ENCODE measurements around the gene FARS2. TPM values are rescaled to one million over a fixed set of nuclear protein-coding genes. Genes with fewer than 3 reads are reported as not detected.

The FARS2 gene
- total and polyA plus RNA-seq, 4 donors, result 9.2 to 31.4 (median 19.4) TPM

DNA sequence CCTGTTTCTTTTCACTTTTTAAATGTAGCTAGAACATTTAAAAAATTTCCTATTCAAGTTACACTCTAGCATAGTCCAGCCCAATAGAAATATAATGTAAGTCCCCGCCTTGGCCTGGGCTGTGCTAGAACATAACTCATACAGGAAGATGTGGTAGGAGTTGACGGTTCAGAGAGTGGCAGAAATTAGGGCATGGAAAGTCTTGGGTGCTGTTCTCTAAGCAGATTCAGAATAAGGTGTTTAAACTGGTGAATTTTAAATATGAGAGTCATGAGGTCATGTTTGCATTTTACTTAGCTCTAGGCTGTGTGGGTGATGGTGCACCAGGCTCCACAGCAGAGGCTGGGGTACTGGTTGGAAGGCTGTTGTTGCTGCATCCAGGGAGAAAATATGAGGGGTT lies 256.5 kb downstream of the FARS2 start:
- Histone ChIP-seq H3K9me3 (ENCODE audit: control insufficient read depth in 4 of 4, insufficient read depth in 3 of 4, low read length in 3 of 4) (no peaks in the 10 kb centered on the region), H3K9ac (ENCODE audit: insufficient read depth in 1 of 2, low read length in 2 of 2) (no peak overlapping the region), H3K4me1 (ENCODE audit: control insufficient read depth in 5 of 5, insufficient read depth in 5 of 5, low read length in 5 of 5) (peaks cover 0 to 7% (median 0%) of the 10 kb centered on the region in 5 donors), H3K4me3 (no peak overlapping the region), H3K27me3 (ENCODE audit: control insufficient read depth in 3 of 3, insufficient read depth in 3 of 3, low read length in 2 of 3) (no peaks in the 10 kb centered on the region), H3K36me3 (ENCODE audit: control insufficient read depth in 4 of 4, insufficient read depth in 4 of 4, low read length in 4 of 4) (no peaks in the 10 kb centered on the region), H3K27ac (ENCODE audit: low read depth in 1 of 2, low read length in 1 of 2) (no peak overlapping the region)
- no peak for DNase-seq
- no peak for ATAC-seq (ENCODE audit: insufficient read depth, low FRiP score)
- TF ChIP-seq CTCF (IDR thresholded peaks at IDR 0.05; ENCODE audit: control extremely low read depth, extremely low read depth), result no peak
- WGBS, 2 donors, result 82 to 91% methylated on average over 2 of the region's 2 CpGs

- no peak for TF ChIP-seq CTCF (IDR thresholded peaks at IDR 0.05; ENCODE audit: control extremely low read depth, extremely low read depth)
- ATAC-seq (ENCODE audit: insufficient read depth, low FRiP score), result no peak
- H3K9ac ChIP-seq (ENCODE audit: insufficient read depth in 1 of 2, low read length in 2 of 2), result no peak overlapping the region
These were observed 257.7 kb downstream of the FARS2 start for GRCh38 chr6:5518936-5519491.

DNA sequence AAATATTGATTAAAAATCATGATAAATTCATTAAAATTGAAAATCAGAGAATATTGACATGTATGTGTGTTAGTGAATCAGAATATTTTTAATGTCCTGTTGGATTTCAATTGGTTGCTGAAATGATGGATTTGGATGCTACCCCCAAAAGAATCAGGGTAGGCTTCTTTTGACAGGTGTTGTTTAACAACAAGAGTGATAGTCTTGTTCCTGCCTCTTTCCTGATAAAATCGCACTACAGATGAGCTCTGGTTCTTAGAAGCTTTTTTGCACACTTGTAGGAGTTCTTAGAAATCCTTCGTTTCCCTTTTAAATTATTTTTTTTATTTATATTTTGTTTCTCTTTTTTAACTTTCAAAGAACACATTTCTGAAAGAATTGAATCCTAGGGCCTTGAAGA lies 259.5 kb downstream of the FARS2 start:
- no peak overlapping the region for H3K9ac ChIP-seq (ENCODE audit: insufficient read depth in 1 of 2, low read length in 2 of 2)
- WGBS, 2 donors, result 75 to 87% methylated on average over 2 of the region's 2 CpGs

More at GRCh38 chr6:5518936-5519491, 257.7 kb downstream of the FARS2 start:
- no peak for DNase-seq
- no peak overlapping the region for H3K27ac ChIP-seq (ENCODE audit: low read depth in 1 of 2, low read length in 1 of 2)
- no peaks in the 10 kb centered on the region for H3K9me3 ChIP-seq (ENCODE audit: control insufficient read depth in 4 of 4, insufficient read depth in 3 of 4, low read length in 3 of 4)
- H3K27me3 ChIP-seq (ENCODE audit: control insufficient read depth in 3 of 3, insufficient read depth in 3 of 3, low read length in 2 of 3), result no peaks in the 10 kb centered on the region
- H3K36me3 ChIP-seq (ENCODE audit: control insufficient read depth in 4 of 4, insufficient read depth in 4 of 4, low read length in 4 of 4), result no peaks in the 10 kb centered on the region
- H3K4me1 ChIP-seq (ENCODE audit: control insufficient read depth in 5 of 5, insufficient read depth in 5 of 5, low read length in 5 of 5), result peaks cover 0 to 7% (median 0%) of the 10 kb centered on the region in 5 donors
- H3K4me3 ChIP-seq, result no peak overlapping the region

More for the DNA sequence above, 259.5 kb downstream of the FARS2 start:
- Histone ChIP-seq H3K27ac (ENCODE audit: low read depth in 1 of 2, low read length in 1 of 2) (no peak overlapping the region), H3K4me3 (no peak overlapping the region), H3K36me3 (ENCODE audit: control insufficient read depth in 4 of 4, insufficient read depth in 4 of 4, low read length in 4 of 4) (no peaks in the 10 kb centered on the region), H3K27me3 (ENCODE audit: control insufficient read depth in 3 of 3, insufficient read depth in 3 of 3, low read length in 2 of 3) (no peaks in the 10 kb centered on the region), H3K9me3 (ENCODE audit: control insufficient read depth in 4 of 4, insufficient read depth in 3 of 4, low read length in 3 of 4) (no peaks in the 10 kb centered on the region), H3K4me1 (ENCODE audit: control insufficient read depth in 5 of 5, insufficient read depth in 5 of 5, low read length in 5 of 5) (peaks cover 0 to 7% (median 0%) of the 10 kb centered on the region in 5 donors)
- DNase-seq (no peak), ATAC-seq (ENCODE audit: insufficient read depth, low FRiP score) (no peak)
- TF ChIP-seq CTCF (IDR thresholded peaks at IDR 0.05; ENCODE audit: control extremely low read depth, extremely low read depth), result no peak
